Uterus (tissue), 2 donors: Measurements from ENCODE around the gene KNL1.
"Not testable (repeated sequence)": the region's sequence is repeated elsewhere in the genome, so short reads cannot be mapped to it uniquely, and the experiment has no call there.

Experiments
- CTCF ChIP-seq, 4 experiments: fragments of 200-600 bp in 2 of 4; fragments of 450-650 bp in 2 of 4; sonication (generic) in 2 of 4; IDR thresholded peaks; one replicate each; pipeline ENCODE4 v1.5.1; 2016 to 2019; ENCODE audit warnings: antibody characterized with exemption in 4 of 4, mild to moderate bottlenecking in 2 of 4, moderate library complexity in 1 of 4
- POLR2A ChIP-seq, 2 donors: fragments of 450-650 bp; IDR thresholded peaks; one replicate each; pipeline ENCODE4 v1.6.1; 2016; ENCODE audit warnings: antibody characterized with exemption in 2 of 2, mild to moderate bottlenecking in 1 of 2, moderate library complexity in 1 of 2

GRCh38 chr15:40676290-40676689, 82.2 kb downstream of the KNL1 start:
- TF ChIP-seq CTCF, POLR2A (IDR thresholded peaks at IDR 0.05): not testable (repeated sequence)
